Stimulated activated CD8-positive, alpha-beta memory T cell treated with anti-CD3 and anti-CD28 coated beads, Interleukin-15, amount 100 ng/mL, for 24 hours (primary cell): Measurements from ENCODE around the gene STARD10.

Source experiments
- DNase-seq: peaks from one replicate; pipeline ENCODE4 v3.0.0-alpha.2; 2020; ENCODE audit warnings: low read depth

STARD10 gene

GRCh38 chr11:72724851-72725723 is 68.8 kb downstream of the STARD10 start:
- peak; percentile 51 for DNase-seq

GRCh38 chr11:72724021-72724551 is 69.8 kb downstream of the STARD10 start:
- no peak for DNase-seq

- no peak for DNase-seq
Measured at GRCh38 chr11:72723508-72723907, 70.3 kb downstream of the STARD10 start.

- peak; percentile 55 for DNase-seq
Measured at GRCh38 chr11:72722050-72722748, 71.6 kb downstream of the STARD10 start.

- no peak for DNase-seq
Measured at GRCh38 chr11:72721689-72722049, 72.2 kb downstream of the STARD10 start.

GRCh38 chr11:72721276-72721675 is 72.6 kb downstream of the STARD10 start:
- no peak for DNase-seq

GRCh38 chr11:72720784-72721183 is 73.1 kb downstream of the STARD10 start:
- no peak for DNase-seq

- DNase-seq, result no peak
Measured at GRCh38 chr11:72720047-72720446, 73.8 kb downstream of the STARD10 start.

GRCh38 chr11:72719551-72719950 is 74.3 kb downstream of the STARD10 start:
- no peak for DNase-seq

GRCh38 chr11:72719144-72719543 is 74.7 kb downstream of the STARD10 start:
- no peak for DNase-seq

GRCh38 chr11:72718101-72718501 is 75.7 kb downstream of the STARD10 start:
- DNase-seq, result no peak

- DNase-seq, result no peak
Measured at GRCh38 chr11:72716788-72717435, 76.9 kb downstream of the STARD10 start.

- no peak for DNase-seq
Measured at GRCh38 chr11:72716290-72716689, 77.6 kb downstream of the STARD10 start.

- no peak for DNase-seq
Measured at GRCh38 chr11:72712841-72713240, 81.0 kb downstream of the STARD10 start.

- DNase-seq, result no peak
Measured at GRCh38 chr11:72712168-72712751, 81.6 kb downstream of the STARD10 start.

GRCh38 chr11:72711141-72711540 is 82.7 kb downstream of the STARD10 start:
- DNase-seq, result no peak

GRCh38 chr11:72710278-72710677 is 83.6 kb downstream of the STARD10 start:
- DNase-seq, result no peak

GRCh38 chr11:72709478-72710238 is 84.2 kb downstream of the STARD10 start:
- no peak for DNase-seq

- DNase-seq, result no peak
Measured at GRCh38 chr11:72707032-72707431, 86.8 kb downstream of the STARD10 start.

- no peak for DNase-seq
Measured at GRCh38 chr11:72706579-72706978, 87.3 kb downstream of the STARD10 start.
